Activated CD8-positive, alpha-beta memory T cell treated with anti-CD3 and anti-CD28 coated beads for 24 hours (primary cell): ENCODE data around the gene NMNAT2.

Experiments
- DNase-seq: peaks from one replicate; pipeline ENCODE4 v3.0.0-alpha.2; 2020

NMNAT2 gene

GRCh38 chr1:183203094-183203493, 215.1 kb downstream of the NMNAT2 start:
- no peak for DNase-seq

- DNase-seq: no peak
These were observed 217.7 kb downstream of the NMNAT2 start for GRCh38 chr1:183200451-183200850.

- DNase-seq: no peak
These were observed 218.9 kb downstream of the NMNAT2 start for GRCh38 chr1:183199304-183199703.

GRCh38 chr1:183198463-183198862, 219.7 kb downstream of the NMNAT2 start:
- DNase-seq: no peak
